Tibial nerve (tissue), 4 donors: Measurements from ENCODE around the gene RPS6KA5.

Source experiments
- EP300 ChIP-seq, 2 donors: sonication (generic); formaldehyde crosslinking; IDR thresholded peaks; one replicate each; pipeline ENCODE4 v1.6.1; 2017; ENCODE audit warnings: antibody characterized with exemption in 2 of 2, mild to moderate bottlenecking in 1 of 2
- POLR2A ChIP-seq, 2 donors: fragments of 450-650 bp; IDR thresholded peaks; one replicate each; pipeline ENCODE4 v1.6.1; 2017; ENCODE audit warnings: antibody characterized with exemption in 2 of 2, mild to moderate bottlenecking in 2 of 2, moderate library complexity in 2 of 2
- TF ChIP-seq, protein P1 (sequence below), 5 experiments: fragments of 200-600 bp in 3 of 5; fragments of 450-650 bp in 2 of 5; sonication (generic) in 3 of 5; IDR thresholded peaks; one replicate each; pipeline ENCODE4 v1.5.1; 2016 to 2019; ENCODE audit warnings: antibody characterized with exemption in 5 of 5, mild to moderate bottlenecking in 3 of 5, moderate library complexity in 2 of 5

DNA sequence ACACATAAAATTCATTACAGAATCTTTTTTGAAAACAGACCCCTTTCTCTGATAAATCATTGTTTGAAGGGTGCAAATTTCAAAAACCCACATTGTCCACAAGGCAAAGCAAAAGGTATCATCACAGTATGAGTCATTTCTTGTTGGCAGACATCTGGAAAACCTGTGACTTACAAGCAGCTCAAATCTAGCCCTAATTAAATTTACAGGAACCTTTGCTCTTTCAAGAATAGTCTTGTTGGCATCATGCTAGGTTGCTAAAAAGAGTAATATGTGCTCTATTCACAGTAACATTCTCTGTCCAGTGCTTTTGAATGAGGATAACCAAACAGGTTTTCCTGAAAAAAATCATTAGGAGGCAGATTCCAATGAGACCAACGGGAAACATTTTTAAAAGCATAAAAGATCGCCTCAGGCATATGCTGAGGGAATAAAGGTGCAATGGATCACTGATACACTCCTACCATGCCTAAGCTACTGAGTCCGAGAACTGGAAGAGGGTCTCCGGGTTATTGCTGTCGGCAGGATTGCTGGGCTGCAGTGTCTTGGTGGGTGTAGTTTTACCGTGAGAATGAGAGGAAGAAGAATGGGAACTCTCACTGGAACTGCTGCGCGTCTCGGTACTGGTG, 188.7 kb downstream of the RPS6KA5 start:
- TF ChIP-seq, protein P1, sequence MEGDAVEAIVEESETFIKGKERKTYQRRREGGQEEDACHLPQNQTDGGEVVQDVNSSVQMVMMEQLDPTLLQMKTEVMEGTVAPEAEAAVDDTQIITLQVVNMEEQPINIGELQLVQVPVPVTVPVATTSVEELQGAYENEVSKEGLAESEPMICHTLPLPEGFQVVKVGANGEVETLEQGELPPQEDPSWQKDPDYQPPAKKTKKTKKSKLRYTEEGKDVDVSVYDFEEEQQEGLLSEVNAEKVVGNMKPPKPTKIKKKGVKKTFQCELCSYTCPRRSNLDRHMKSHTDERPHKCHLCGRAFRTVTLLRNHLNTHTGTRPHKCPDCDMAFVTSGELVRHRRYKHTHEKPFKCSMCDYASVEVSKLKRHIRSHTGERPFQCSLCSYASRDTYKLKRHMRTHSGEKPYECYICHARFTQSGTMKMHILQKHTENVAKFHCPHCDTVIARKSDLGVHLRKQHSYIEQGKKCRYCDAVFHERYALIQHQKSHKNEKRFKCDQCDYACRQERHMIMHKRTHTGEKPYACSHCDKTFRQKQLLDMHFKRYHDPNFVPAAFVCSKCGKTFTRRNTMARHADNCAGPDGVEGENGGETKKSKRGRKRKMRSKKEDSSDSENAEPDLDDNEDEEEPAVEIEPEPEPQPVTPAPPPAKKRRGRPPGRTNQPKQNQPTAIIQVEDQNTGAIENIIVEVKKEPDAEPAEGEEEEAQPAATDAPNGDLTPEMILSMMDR (IDR thresholded peaks at IDR 0.05), result no peak
- TF ChIP-seq POLR2A (IDR thresholded peaks at IDR 0.05), result no peak
- TF ChIP-seq EP300 (IDR thresholded peaks at IDR 0.05), result no peak
